Measurements from ENCODE around the gene PDIA5.

DNA sequence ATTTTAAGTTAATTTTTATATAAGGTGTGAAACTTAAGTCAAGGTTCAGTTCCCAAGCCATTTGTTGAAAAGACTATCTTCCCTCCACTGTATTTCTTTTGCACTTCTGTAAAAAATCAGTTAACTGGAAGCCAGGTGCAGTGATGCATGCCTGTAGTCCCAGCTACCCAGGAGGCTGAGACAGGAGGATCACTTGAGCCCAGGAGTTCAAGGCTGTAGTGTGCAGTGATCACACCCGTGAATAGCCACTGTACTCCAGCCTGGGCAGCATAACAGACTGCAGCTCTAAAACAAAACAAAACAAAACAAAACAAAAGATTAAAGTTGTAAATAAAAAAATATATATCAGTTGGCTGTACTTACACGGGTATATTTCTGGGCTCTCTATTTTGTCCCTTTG is 101.8 kb downstream of the PDIA5 start:
- TF ChIP-seq, protein P1, sequence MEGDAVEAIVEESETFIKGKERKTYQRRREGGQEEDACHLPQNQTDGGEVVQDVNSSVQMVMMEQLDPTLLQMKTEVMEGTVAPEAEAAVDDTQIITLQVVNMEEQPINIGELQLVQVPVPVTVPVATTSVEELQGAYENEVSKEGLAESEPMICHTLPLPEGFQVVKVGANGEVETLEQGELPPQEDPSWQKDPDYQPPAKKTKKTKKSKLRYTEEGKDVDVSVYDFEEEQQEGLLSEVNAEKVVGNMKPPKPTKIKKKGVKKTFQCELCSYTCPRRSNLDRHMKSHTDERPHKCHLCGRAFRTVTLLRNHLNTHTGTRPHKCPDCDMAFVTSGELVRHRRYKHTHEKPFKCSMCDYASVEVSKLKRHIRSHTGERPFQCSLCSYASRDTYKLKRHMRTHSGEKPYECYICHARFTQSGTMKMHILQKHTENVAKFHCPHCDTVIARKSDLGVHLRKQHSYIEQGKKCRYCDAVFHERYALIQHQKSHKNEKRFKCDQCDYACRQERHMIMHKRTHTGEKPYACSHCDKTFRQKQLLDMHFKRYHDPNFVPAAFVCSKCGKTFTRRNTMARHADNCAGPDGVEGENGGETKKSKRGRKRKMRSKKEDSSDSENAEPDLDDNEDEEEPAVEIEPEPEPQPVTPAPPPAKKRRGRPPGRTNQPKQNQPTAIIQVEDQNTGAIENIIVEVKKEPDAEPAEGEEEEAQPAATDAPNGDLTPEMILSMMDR (IDR thresholded peaks at IDR 0.05), result no peak
- no peak for TF ChIP-seq POLR2A (IDR thresholded peaks at IDR 0.05)

Data from esophagus squamous epithelium (tissue), 4 donors.